CD4-positive, alpha-beta T cell (primary cell): ENCODE results near the gene NUBPL. TPM values are rescaled to one million over a fixed set of nuclear protein-coding genes. Genes with fewer than 3 reads are reported as not detected.
"Not testable (repeated sequence)": the region's sequence is repeated elsewhere in the genome, so short reads cannot be mapped to it uniquely, and the experiment has no call there.

Experiments used
- ATAC-seq: fragments of 200-7000 bp; cut with Tn5 transposase; one replicate; pipeline ENCODE4 v1.10.0; 2022; ENCODE audit warnings: mild to moderate bottlenecking; ENCODE audit not compliant: poor library complexity
- CTCF ChIA-PET: fragments of 350-600 bp; sonication (Branson Sonifier 250); formaldehyde crosslinking; loops from one replicate; lab custom pipeline; 2021; ENCODE audit warnings: antibody characterized with exemption, inconsistent platforms; lab: Charles Lee
- POLR2A ChIA-PET: fragments of 350-600 bp; sonication (Branson Sonifier 250); formaldehyde crosslinking; loops from one replicate; lab custom pipeline; 2021; ENCODE audit warnings: antibody characterized with exemption, inconsistent platforms; lab: Charles Lee
- DNase-seq, 14 experiments: peaks; one replicate each; pipeline ENCODE4 v3.0.0-alpha.2; 2013 to 2020; ENCODE audit warnings: mixed read lengths in 2 of 14
- H3K27ac ChIP-seq, 2 donors: one replicate each; pipeline versions ENCODE4 v1.5.1 to v1.7.0; 2013; ENCODE audit warnings: low read length in 2 of 2, low read depth in 1 of 2, mild to moderate bottlenecking in 1 of 2
- H3K27me3 ChIP-seq, 2 experiments: 1 replicate in 1 of 2; 2 replicates in 1 of 2; pipeline versions ENCODE4 v1.6.1 to v1.7.0; 2013; ENCODE audit warnings: low read length in 2 of 2, control low read depth in 1 of 2, mild to moderate bottlenecking in 1 of 2, moderate library complexity in 1 of 2; ENCODE audit not compliant: insufficient read depth in 2 of 2, control insufficient read depth in 1 of 2
- H3K36me3 ChIP-seq: one replicate; pipeline ENCODE4 v1.6.1; 2013; ENCODE audit warnings: low read length, control low read depth; ENCODE audit not compliant: insufficient read depth
- H3K4me1 ChIP-seq: one replicate; pipeline ENCODE4 v1.6.1; 2013; ENCODE audit warnings: low read length, control low read depth; ENCODE audit not compliant: insufficient read depth
- H3K4me3 ChIP-seq: one replicate; pipeline ENCODE4 v1.5.1; 2013; ENCODE audit warnings: mild to moderate bottlenecking, low read length, moderate library complexity
- H3K9me3 ChIP-seq, 2 experiments: 1 replicate in 1 of 2; 2 replicates in 1 of 2; pipeline versions ENCODE4 v1.6.1 to v1.7.0; 2013; ENCODE audit warnings: low read length in 2 of 2, mild to moderate bottlenecking in 2 of 2, control low read depth in 1 of 2, moderate library complexity in 1 of 2; ENCODE audit not compliant: control insufficient read depth in 1 of 2, insufficient read depth in 1 of 2
- H3K27ac Mint-ChIP-seq: one replicate; pipeline ENCODE4 v1.8.0; 2020; ENCODE audit warnings: mixed read lengths
- H3K27me3 Mint-ChIP-seq: one replicate; pipeline ENCODE4 v1.8.0; 2021; ENCODE audit warnings: mixed read lengths
- H3K36me3 Mint-ChIP-seq: one replicate; pipeline ENCODE4 v1.8.0; 2021; ENCODE audit warnings: low read depth, mixed read lengths
- H3K4me1 Mint-ChIP-seq: one replicate; pipeline ENCODE4 v1.8.0; 2021; ENCODE audit warnings: low read depth, mixed read lengths
- H3K4me3 Mint-ChIP-seq: one replicate; pipeline ENCODE4 v1.8.0; 2020; ENCODE audit warnings: mild to moderate bottlenecking, mixed read lengths
- H3K9me3 Mint-ChIP-seq: one replicate; pipeline ENCODE4 v1.8.0; 2020; ENCODE audit warnings: mixed read lengths
- CTCF ChIP-seq: fragments of 200-600 bp; IDR thresholded peaks from one replicate; pipeline ENCODE4 v1.8.0; 2022; ENCODE audit warnings: antibody characterized with exemption, mild to moderate bottlenecking
- intact Hi-C, 2 experiments: fragments of 100-400 bp; cut with DNase I in 1 of 2; cut with micrococcal nuclease in 1 of 2; formaldehyde crosslinking; loops; one replicate each; pipeline versions ENCODE4 v1.15.1 to v1.9.0; 2023 to 2025; cut with DNase I, micrococcal nuclease
- total RNA-seq, 174 experiments: library from RNA in 2 of 174; stranded (reverse) in 2 of 174; gene quantifications; one replicate each; pipeline ENCODE4 v1.2.3 and lab custom pipeline; 2021 to 2026

The NUBPL gene
- total RNA-seq, 2 experiments from 2014 or later, result 7.2 to 8.2 TPM

- Mint-ChIP-seq H3K27me3 (no peaks in the 10 kb centered on the region), H3K9me3 (peaks cover 2% of the 10 kb centered on the region), H3K27ac (no peak overlapping the region), H3K4me3 (no peak overlapping the region), H3K36me3 (peaks cover 85% of the 10 kb centered on the region), H3K4me1 (no peaks in the 10 kb centered on the region)
- H3K27me3 ChIP-seq, result no peaks in the 10 kb centered on the region
- no peak for ATAC-seq
- ChIA-PET CTCF (no interaction called here), POLR2A (no interaction called here)
- no peaks in the 10 kb centered on the region for H3K9me3 ChIP-seq
- H3K4me3 ChIP-seq, result no peak overlapping the region
- DNase-seq, result no peak
- no peaks in the 10 kb centered on the region for H3K36me3 ChIP-seq
- H3K27ac ChIP-seq, result no peak overlapping the region
- no peaks in the 10 kb centered on the region for H3K4me1 ChIP-seq
- TF ChIP-seq CTCF, result no peak
- intact Hi-C loops, result no loop called here
Observed at GRCh38 chr14:31802838-31803237, 241.6 kb downstream of the NUBPL start.

- H3K4me3 ChIP-seq, result no peak overlapping the region
Observed at GRCh38 chr14:31806249-31806648, 245.0 kb downstream of the NUBPL start.

GRCh38 chr14:31811693-31812628 lies 250.8 kb downstream of the NUBPL start:
- H3K4me3 ChIP-seq, H3K4me1 Mint-ChIP-seq, H3K4me3 Mint-ChIP-seq, DNase-seq, intact Hi-C loops, CTCF ChIA-PET, H3K27ac ChIP-seq, POLR2A ChIA-PET, H3K4me1 ChIP-seq, ATAC-seq, H3K27me3 ChIP-seq, H3K36me3 ChIP-seq, H3K27me3 Mint-ChIP-seq, H3K27ac Mint-ChIP-seq: not testable (repeated sequence)
- Mint-ChIP-seq H3K9me3 (peaks cover 15% of the 10 kb centered on the region), H3K36me3 (peaks cover 99% of the 10 kb centered on the region)
- H3K9me3 ChIP-seq, result peaks cover 0 to 15% of the 10 kb centered on the region in 2 experiments

More at GRCh38 chr14:31806249-31806648, 245.0 kb downstream of the NUBPL start:
- H3K27me3 Mint-ChIP-seq, result no peaks in the 10 kb centered on the region
- ATAC-seq (no peak), DNase-seq (no peak)
- H3K27ac Mint-ChIP-seq, result no peak overlapping the region
- Histone ChIP-seq H3K27me3 (no peaks in the 10 kb centered on the region), H3K4me1 (no peaks in the 10 kb centered on the region), H3K27ac (no peak overlapping the region), H3K36me3 (no peaks in the 10 kb centered on the region), H3K9me3 (no peaks in the 10 kb centered on the region)
- ChIA-PET CTCF (no interaction called here), POLR2A (no interaction called here)
- H3K4me1 Mint-ChIP-seq, result no peaks in the 10 kb centered on the region
- H3K9me3 Mint-ChIP-seq, result peaks cover 3% of the 10 kb centered on the region
- H3K36me3 Mint-ChIP-seq, result peaks cover 87% of the 10 kb centered on the region
- no peak overlapping the region for H3K4me3 Mint-ChIP-seq
- TF ChIP-seq CTCF, result no peak
- intact Hi-C loops, result no loop called here

- peaks cover 93% of the 10 kb centered on the region for H3K36me3 Mint-ChIP-seq
- peaks cover 15% of the 10 kb centered on the region for H3K9me3 Mint-ChIP-seq
Observed at GRCh38 chr14:31813724-31814490, 252.7 kb downstream of the NUBPL start.

More at GRCh38 chr14:31813724-31814490, 252.7 kb downstream of the NUBPL start:
- intact Hi-C loops, DNase-seq, H3K27me3 Mint-ChIP-seq, H3K27ac Mint-ChIP-seq, H3K4me1 Mint-ChIP-seq, ATAC-seq, H3K27me3 ChIP-seq, CTCF ChIA-PET, H3K4me3 Mint-ChIP-seq, H3K4me1 ChIP-seq, H3K36me3 ChIP-seq, POLR2A ChIA-PET, H3K27ac ChIP-seq, H3K4me3 ChIP-seq: not testable (repeated sequence)
- H3K9me3 ChIP-seq, result peaks cover 0 to 18% of the 10 kb centered on the region in 2 experiments
